ENCODE data around the gene MC5R.
"Not testable (repeated sequence)": the region's sequence is repeated elsewhere in the genome, so short reads cannot be mapped to it uniquely, and the experiment has no call there.

Gene MC5R

DNA sequence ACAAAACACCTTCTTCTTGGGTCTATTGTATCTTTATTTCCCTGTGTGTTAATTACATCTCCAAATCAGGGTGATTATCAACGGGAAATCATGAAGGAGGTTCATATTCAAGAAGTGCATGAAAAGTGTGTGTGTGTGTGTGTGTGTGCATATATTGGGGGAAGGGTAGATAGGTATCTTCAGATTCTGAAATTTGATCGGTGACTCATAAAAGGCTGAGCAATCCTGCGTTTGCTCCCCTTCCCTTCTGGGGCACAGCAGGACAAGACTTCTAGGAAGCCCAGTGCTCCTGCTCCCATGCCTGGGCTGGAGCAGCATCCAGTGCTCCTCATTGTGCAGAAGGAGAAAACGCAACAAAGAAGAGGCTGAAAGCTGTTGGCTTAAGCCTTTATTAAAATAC is 25.8 kb downstream of the MC5R start:
- no peak for DNase-seq (ENCODE audit: low read depth)

DNA sequence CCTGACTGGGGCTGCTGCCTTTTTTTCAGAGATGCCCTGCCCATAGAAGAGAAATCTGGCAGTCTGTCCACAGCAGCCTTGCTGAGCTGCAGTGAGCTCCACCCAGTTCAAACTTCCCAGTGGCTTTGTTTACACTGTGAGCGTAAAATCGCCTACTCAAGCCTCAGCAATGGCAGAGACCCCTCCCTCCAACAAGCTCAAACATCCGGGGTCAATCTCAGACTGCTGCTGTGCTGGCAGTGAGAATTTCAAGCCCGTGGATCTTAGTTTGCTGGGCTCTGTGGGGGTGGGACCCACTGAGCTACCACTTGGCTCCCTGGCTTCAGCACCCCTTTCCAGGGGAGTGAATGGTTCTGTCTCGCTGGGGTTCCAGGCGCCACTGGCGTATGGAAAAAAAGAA is 38.9 kb downstream of the MC5R start:
- DNase-seq (ENCODE audit: low read depth), result not testable (repeated sequence)

DNA sequence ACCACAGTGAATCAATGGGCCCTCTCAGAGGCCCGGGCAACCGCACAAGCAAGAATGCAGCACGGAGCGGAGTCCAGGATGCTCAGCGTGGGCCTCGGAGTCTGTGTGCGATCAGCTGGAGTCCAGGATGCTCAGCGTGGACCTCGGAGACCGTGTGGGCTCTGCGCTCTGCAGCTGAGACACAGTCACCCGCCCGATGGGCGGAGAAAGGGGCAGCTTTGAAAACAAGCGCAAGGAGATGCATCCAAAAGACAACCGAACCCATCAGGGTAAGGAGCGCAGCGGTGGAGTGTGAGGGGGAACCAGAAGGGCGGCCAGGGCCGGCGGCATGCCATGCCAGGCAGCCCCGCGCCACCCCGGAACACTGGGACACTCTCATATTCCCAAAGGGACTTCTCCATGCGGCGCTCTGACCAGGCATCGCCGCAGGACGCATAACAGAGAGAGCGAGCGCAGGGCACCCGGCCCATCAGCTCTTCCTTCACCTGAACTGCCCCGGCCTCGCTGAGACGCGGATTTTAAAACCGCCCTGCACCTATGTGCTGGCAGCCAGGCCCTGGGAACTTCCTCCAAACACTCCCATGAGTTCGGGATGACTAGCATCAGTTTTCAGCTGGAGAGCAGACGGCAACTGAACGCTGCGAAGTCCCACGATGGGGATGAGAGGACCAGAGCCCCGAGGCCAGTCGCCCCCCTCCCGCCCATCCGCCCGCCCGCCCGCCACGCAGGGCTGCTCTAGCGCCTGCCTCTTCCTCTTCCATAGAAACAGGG is 44.7 kb downstream of the MC5R start:
- no peak for DNase-seq (ENCODE audit: low read depth)

DNA sequence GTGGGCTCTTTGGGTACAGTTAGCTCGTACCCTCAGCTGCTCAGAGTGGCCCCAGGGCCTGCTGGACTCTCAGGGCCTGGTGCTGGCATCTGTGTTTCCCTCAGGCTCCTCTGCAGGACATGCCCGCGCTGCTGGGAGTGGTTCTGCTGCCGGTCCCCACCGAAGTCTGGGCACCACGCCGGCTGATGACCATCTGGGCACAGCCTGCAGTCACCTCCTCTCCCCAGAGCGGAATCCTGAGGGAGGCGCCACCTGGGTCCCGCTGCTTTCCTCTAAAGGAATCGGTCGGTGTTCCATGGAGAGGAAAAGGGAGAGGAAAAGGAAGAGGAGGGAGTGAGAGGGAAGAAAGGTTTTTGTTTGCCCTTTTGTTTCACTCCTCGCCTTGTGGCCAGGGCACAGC is 47.8 kb downstream of the MC5R start:
- DNase-seq (ENCODE audit: low read depth), result no peak

DNA sequence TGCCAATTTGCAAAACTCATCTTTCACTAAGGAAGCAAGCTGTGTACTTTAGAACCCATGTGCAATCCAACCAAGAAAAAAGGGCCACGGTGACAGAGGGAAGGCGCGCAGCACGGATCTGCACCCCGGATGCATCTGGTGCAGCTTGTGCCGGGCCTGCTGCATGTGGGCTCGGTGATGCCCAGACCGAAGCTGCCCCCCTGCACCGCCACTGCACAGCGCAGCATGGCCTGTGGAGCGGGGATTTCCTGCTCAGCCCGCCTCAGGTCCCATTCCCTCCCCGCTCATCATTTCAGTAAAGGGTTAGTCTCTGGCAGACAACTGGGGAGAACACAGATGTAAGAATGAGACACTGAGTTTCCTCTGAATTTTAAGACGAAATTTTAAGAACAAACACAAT is 48.4 kb downstream of the MC5R start:
- no peak for DNase-seq (ENCODE audit: low read depth)

DNA sequence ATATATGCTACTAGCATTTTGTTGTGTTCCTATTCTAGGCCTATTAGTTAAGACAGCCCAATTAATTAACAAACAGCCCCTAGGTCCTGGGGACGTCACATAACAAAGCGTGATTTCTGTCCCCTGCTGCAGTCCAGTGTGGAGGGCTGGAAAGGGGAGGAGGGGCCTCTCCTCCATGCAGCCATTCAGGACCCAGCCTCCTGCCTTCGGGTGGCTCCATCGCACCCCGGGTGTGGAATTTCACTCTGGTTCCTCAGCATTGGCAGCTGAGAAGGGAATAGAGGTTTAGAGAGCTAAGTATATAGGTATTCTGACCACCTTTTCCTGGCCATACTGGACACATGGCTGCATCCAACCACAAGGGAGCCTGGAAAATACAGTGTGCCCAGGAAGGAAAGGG is 49.0 kb downstream of the MC5R start:
- DNase-seq (ENCODE audit: low read depth), result no peak

DNA sequence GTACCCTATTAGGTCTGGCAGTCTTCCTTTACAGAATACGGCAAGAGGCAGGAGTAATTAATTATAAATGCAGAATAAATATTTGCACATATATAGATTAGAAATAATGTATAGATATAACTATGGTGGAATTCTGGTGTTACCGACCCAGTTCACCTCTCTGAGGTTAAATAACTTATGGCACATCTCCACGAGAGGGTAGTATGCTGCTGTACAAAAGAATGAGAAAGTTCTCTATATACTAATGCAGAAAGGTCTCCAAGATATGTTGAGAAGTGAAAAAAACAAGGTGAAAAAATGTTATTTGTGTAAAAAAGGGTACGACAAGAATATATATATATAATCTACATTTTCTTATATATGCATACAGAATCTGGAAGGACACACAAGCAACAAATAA is 50.6 kb downstream of the MC5R start:
- DNase-seq (ENCODE audit: low read depth), result no peak
